GM23338 (cell line): Measurements from ENCODE around the gene MAPRE2. TPM values are rescaled to one million over a fixed set of nuclear protein-coding genes. Genes with fewer than 3 reads are reported as not detected.

Experiments used
- ATAC-seq: fragments of 200-7000 bp; cut with Tn5 transposase; 3 replicates; pipeline ENCODE4 v1.9.1; 2020
- DNase-seq: peaks from one replicate; pipeline ENCODE4 v3.0.0-alpha.2; 2015; ENCODE audit warnings: low spot score
- H2AFZ ChIP-seq: fragments of 200-600 bp; sonication (generic); 2 replicates; pipeline ENCODE4 v1.8.0; 2016; ENCODE audit warnings: antibody characterized with exemption, mild to moderate bottlenecking, moderate library complexity
- H3F3A ChIP-seq: fragments of 200-600 bp; sonication (generic); replicated peaks from 2 replicates; pipeline ENCODE4 v1.8.0; 2017; ENCODE audit warnings: antibody characterized with exemption, mixed run types, low read depth
- H3K27ac ChIP-seq: fragments of 200-600 bp; sonication (generic); 2 replicates; pipeline ENCODE4 v1.6.1; 2016; ENCODE audit warnings: low read depth
- H3K27me3 ChIP-seq: fragments of 200-600 bp; sonication (generic); 2 replicates; pipeline ENCODE4 v1.8.0; 2016; ENCODE audit warnings: mild to moderate bottlenecking, mixed run types, moderate library complexity; ENCODE audit not compliant: insufficient read depth
- H3K36me3 ChIP-seq: fragments of 200-600 bp; sonication (generic); 2 replicates; pipeline ENCODE4 v1.8.0; 2016; ENCODE audit warnings: mild to moderate bottlenecking; ENCODE audit not compliant: insufficient read depth
- H3K4me1 ChIP-seq: fragments of 200-600 bp; sonication (generic); 2 replicates; pipeline ENCODE4 v1.8.0; 2016; ENCODE audit warnings: mild to moderate bottlenecking, moderate library complexity; ENCODE audit not compliant: insufficient read depth
- H3K4me2 ChIP-seq: fragments of 200-600 bp; sonication (generic); 2 replicates; pipeline ENCODE4 v1.7.1; 2017; ENCODE audit warnings: mixed run types
- H3K4me3 ChIP-seq: fragments of 200-600 bp; sonication (generic); 2 replicates; pipeline ENCODE4 v1.6.1; 2016; ENCODE audit warnings: mixed run types
- H3K79me2 ChIP-seq: fragments of 200-600 bp; sonication (generic); replicated peaks from 2 replicates; pipeline ENCODE4 v1.8.0; 2017; ENCODE audit warnings: mild to moderate bottlenecking; ENCODE audit not compliant: insufficient read depth
- H3K9me2 ChIP-seq: fragments of 200-600 bp; sonication (generic); 2 replicates; pipeline ENCODE4 v1.8.0; 2017; ENCODE audit not compliant: insufficient read depth
- H4K20me1 ChIP-seq: fragments of 200-600 bp; sonication (generic); replicated peaks from 2 replicates; pipeline ENCODE4 v1.8.0; 2017; ENCODE audit warnings: mild to moderate bottlenecking; ENCODE audit not compliant: insufficient read depth
- H3K27ac Mint-ChIP-seq: 2 replicates; pipeline ENCODE4 v1.8.0; 2020; ENCODE audit warnings: inconsistent platforms, mild to moderate bottlenecking, moderate library complexity, mixed read lengths
- H3K27me3 Mint-ChIP-seq: 3 replicates; pipeline ENCODE4 v1.8.0; 2022; ENCODE audit warnings: low read depth, mild to moderate bottlenecking, moderate library complexity, mixed read lengths, inconsistent platforms; ENCODE audit not compliant: insufficient read depth, poor library complexity
- H3K36me3 Mint-ChIP-seq: 3 replicates; pipeline ENCODE4 v1.8.0; 2021; ENCODE audit warnings: low read depth, mild to moderate bottlenecking, inconsistent platforms, moderate library complexity, mixed read lengths
- H3K4me1 Mint-ChIP-seq: 3 replicates; pipeline ENCODE4 v1.8.0; 2020; ENCODE audit warnings: mild to moderate bottlenecking, inconsistent platforms, mixed read lengths
- H3K4me3 Mint-ChIP-seq: 3 replicates; pipeline ENCODE4 v1.8.0; 2021; ENCODE audit warnings: moderate library complexity, mild to moderate bottlenecking, inconsistent platforms, mixed read lengths
- H3K9me3 Mint-ChIP-seq: 3 replicates; pipeline ENCODE4 v1.8.0; 2020; ENCODE audit warnings: moderate library complexity, mild to moderate bottlenecking, inconsistent platforms, mixed read lengths
- CREB1 ChIP-seq: fragments of 250-450 bp; sonication (Bioruptor Pico); IDR thresholded peaks from 2 replicates; pipeline ENCODE4 v1.5.0; 2020; ENCODE audit warnings: low read depth, mild to moderate bottlenecking, moderate library complexity
- CTCF ChIP-seq, 2 experiments: fragments of 200-600 bp in 1 of 2; sonication (generic) in 1 of 2; conservative IDR thresholded peaks; 2 replicates each; pipeline versions ENCODE4 v1.5.1 to v1.6.1; 2016 to 2017; ENCODE audit warnings: antibody characterized with exemption in 2 of 2, low read depth in 2 of 2, mild to moderate bottlenecking in 2 of 2, moderate library complexity in 1 of 2
- ETS1 ChIP-seq: IDR thresholded peaks from 2 replicates; pipeline ENCODE4 v1.6.1; 2016; ENCODE audit warnings: antibody characterized with exemption
- EZH2 ChIP-seq: fragments of 200-600 bp; sonication (generic); IDR thresholded peaks from one replicate; pipeline ENCODE4 v1.8.0; 2017; ENCODE audit warnings: antibody characterized with exemption, mild to moderate bottlenecking, low read depth; ENCODE audit not compliant: unreplicated experiment
- EZH2phosphoT487 ChIP-seq: fragments of 200-600 bp; sonication (generic); IDR thresholded peaks from one replicate; pipeline ENCODE4 v1.8.1; 2018; ENCODE audit warnings: antibody characterized with exemption; ENCODE audit not compliant: unreplicated experiment
- JUNB ChIP-seq: IDR thresholded peaks from one replicate; pipeline ENCODE4 v1.6.1; 2016; ENCODE audit warnings: antibody characterized with exemption; ENCODE audit not compliant: unreplicated experiment
- NANOG ChIP-seq: IDR thresholded peaks from 2 replicates; pipeline ENCODE4 v1.6.1; 2016; ENCODE audit warnings: antibody characterized with exemption, borderline replicate concordance
- POLR2AphosphoS5 ChIP-seq: IDR thresholded peaks from 2 replicates; pipeline ENCODE4 v1.6.1; 2016; ENCODE audit warnings: antibody characterized with exemption, low read depth
- REST ChIP-seq: IDR thresholded peaks from one replicate; pipeline ENCODE4 v1.6.1; 2018; ENCODE audit warnings: antibody characterized with exemption; ENCODE audit not compliant: unreplicated experiment
- STAT1 ChIP-seq: IDR thresholded peaks from one replicate; pipeline ENCODE4 v1.6.1; 2016; ENCODE audit warnings: antibody characterized with exemption; ENCODE audit not compliant: unreplicated experiment
- ZNF114 ChIP-seq: fragments of 250-450 bp; sonication (Bioruptor Pico); IDR thresholded peaks from 2 replicates; pipeline ENCODE4 v1.5.0; 2020; ENCODE audit warnings: mild to moderate bottlenecking, moderate library complexity
- ZNF331 ChIP-seq: fragments of 250-450 bp; sonication (Bioruptor Pico); IDR thresholded peaks from 2 replicates; pipeline ENCODE4 v1.5.0; 2020; ENCODE audit warnings: low read depth, mild to moderate bottlenecking, moderate library complexity
- ZNF462 ChIP-seq: fragments of 250-450 bp; sonication (Bioruptor Pico); IDR thresholded peaks from 2 replicates; pipeline ENCODE4 v1.5.0; 2020; ENCODE audit warnings: mild to moderate bottlenecking, moderate library complexity
- polyA plus RNA-seq: library from polyadenylated mRNA; unstranded; fragments of >200 nt; fragmentation: Nextera tagmentation; extraction: Ambion mirVana; gene quantifications from 2 replicates; pipeline ENCODE4 v1.2.1, GENCODE V29; 2016
- total RNA-seq: library from RNA; depleted of rRNA; stranded (reverse); fragments of >200 nt; shearing (Covaris generic); gene quantifications from 2 replicates; pipeline ENCODE4 v1.2.3, GENCODE V29; 2014

Gene MAPRE2
- total and polyA plus RNA-seq, 2 experiments from 2014 or later: 17.8 to 40.4 TPM

- TF ChIP-seq ZNF462 (no peak), REST (no peak), CREB1 (CRISPR knock-in tag) (no peak), EZH2phosphoT487 (no peak)
Measured at GRCh38 chr18:35067454-35067853, 26.2 kb downstream of the MAPRE2 start (continued).

GRCh38 chr18:35071819-35072247, 30.6 kb downstream of the MAPRE2 start:
- Histone ChIP-seq H3K9me2 (no peaks in the 10 kb centered on the region), H4K20me1 (no peaks in the 10 kb centered on the region; the same call in 1 of the 2 replicates), H3K27ac (no peak overlapping the region), H3K36me3 (no peaks in the 10 kb centered on the region; the same call in 1 of the 2 replicates), H3K4me2 (no peak overlapping the region), H3F3A (no peaks in the 10 kb centered on the region), H2AFZ (no peak overlapping the region), H3K4me1 (no peaks in the 10 kb centered on the region; the same call in 1 of the 2 replicates), H3K79me2 (peaks cover 6% of the 10 kb centered on the region), H3K27me3 (no peaks in the 10 kb centered on the region), H3K4me3 (no peak overlapping the region)
- H3K36me3 Mint-ChIP-seq: no peaks in the 10 kb centered on the region
- H3K9me3 Mint-ChIP-seq: no peaks in the 10 kb centered on the region
- H3K27ac Mint-ChIP-seq: no peak overlapping the region
- ATAC-seq (no peak), DNase-seq (no peak)
- H3K4me1 Mint-ChIP-seq: peaks cover 17% of the 10 kb centered on the region; the same call in 2 of the 3 replicates
- H3K4me3 Mint-ChIP-seq: no peak overlapping the region
- H3K27me3 Mint-ChIP-seq: peaks cover 3% of the 10 kb centered on the region
- TF ChIP-seq EZH2: no peak
- TF ChIP-seq JUNB: no peak
- TF ChIP-seq ETS1: no peak
- TF ChIP-seq STAT1: no peak
- TF ChIP-seq ZNF331 (CRISPR knock-in tag): no peak
- no peak for TF ChIP-seq CTCF (conservative IDR thresholded peaks at IDR 0.05; ENCODE audit: low read depth in 2 of 2)
- TF ChIP-seq CREB1 (CRISPR knock-in tag): no peak
- no peak for TF ChIP-seq EZH2phosphoT487
- TF ChIP-seq ZNF114 (CRISPR knock-in tag): no peak
- no peak for TF ChIP-seq POLR2AphosphoS5
- TF ChIP-seq NANOG: no peak
